Ramos (cell line): Measurements from ENCODE around the gene KCNJ6.

Experiments
- in situ Hi-C: fragments of 300-500 bp; cut with MboI; formaldehyde crosslinking; loops from one replicate; pipeline ENCODE4 v1.14.3; 2022; ENCODE audit warnings: low sequenced_read_pairs; ENCODE audit not compliant: unreplicated experiment

KCNJ6 gene

GRCh38 chr21:37699024-37699775 is 217.1 kb downstream of the KCNJ6 start:
- in situ Hi-C loops = no loop called here

GRCh38 chr21:37696936-37697335 is 219.3 kb downstream of the KCNJ6 start:
- in situ Hi-C loops = no loop called here

GRCh38 chr21:37695111-37695510 is 221.1 kb downstream of the KCNJ6 start:
- in situ Hi-C loops = no loop called here

- in situ Hi-C loops = no loop called here
These were observed 227.2 kb downstream of the KCNJ6 start for GRCh38 chr21:37688952-37689659.

- in situ Hi-C loops = no loop called here
These were observed 229.1 kb downstream of the KCNJ6 start for GRCh38 chr21:37686991-37687810.

GRCh38 chr21:37684547-37684946 is 231.7 kb downstream of the KCNJ6 start:
- in situ Hi-C loops = no loop called here

GRCh38 chr21:37684115-37684493 is 232.2 kb downstream of the KCNJ6 start:
- in situ Hi-C loops = no loop called here

GRCh38 chr21:37683396-37684114 is 232.7 kb downstream of the KCNJ6 start:
- in situ Hi-C loops = no loop called here

- in situ Hi-C loops = no loop called here
These were observed 233.3 kb downstream of the KCNJ6 start for GRCh38 chr21:37682966-37683365.

GRCh38 chr21:37677006-37677405 is 239.3 kb downstream of the KCNJ6 start:
- in situ Hi-C loops = no loop called here

- in situ Hi-C loops = no loop called here
These were observed 241.0 kb downstream of the KCNJ6 start for GRCh38 chr21:37675202-37675801.

- in situ Hi-C loops = no loop called here
These were observed 242.3 kb downstream of the KCNJ6 start for GRCh38 chr21:37673801-37674575.

GRCh38 chr21:37671381-37671780 is 244.9 kb downstream of the KCNJ6 start:
- in situ Hi-C loops = no loop called here

- in situ Hi-C loops = no loop called here
These were observed 245.4 kb downstream of the KCNJ6 start for GRCh38 chr21:37670883-37671282.

- in situ Hi-C loops = no loop called here
These were observed 247.0 kb downstream of the KCNJ6 start for GRCh38 chr21:37669249-37669648.

GRCh38 chr21:37668462-37669239 is 247.6 kb downstream of the KCNJ6 start:
- in situ Hi-C loops = no loop called here

- in situ Hi-C loops = no loop called here
These were observed 248.9 kb downstream of the KCNJ6 start for GRCh38 chr21:37667380-37667779.

GRCh38 chr21:37665230-37666024 is 250.8 kb downstream of the KCNJ6 start:
- in situ Hi-C loops = no loop called here
